Upper lobe of left lung (tissue), 4 donors: Measurements from ENCODE around the gene CHMP2A.

ENCODE experiments used
- EP300 ChIP-seq, 4 donors: sonication (generic); formaldehyde crosslinking; IDR thresholded peaks; one replicate each; pipeline ENCODE4 v1.5.1; 2017; ENCODE audit warnings: antibody characterized with exemption in 4 of 4, control low read depth in 2 of 4
- POLR2A ChIP-seq, 4 donors: fragments of 450-650 bp; IDR thresholded peaks; one replicate each; pipeline ENCODE4 v1.5.1; 2016 to 2017; ENCODE audit warnings: antibody characterized with exemption in 4 of 4, mild to moderate bottlenecking in 2 of 4
- TF ChIP-seq, protein P1 (sequence below), 6 experiments: fragments of 450-650 bp in 4 of 6; fragments of 200-600 bp in 2 of 6; sonication (generic) in 2 of 6; IDR thresholded peaks; one replicate each; pipeline ENCODE4 v1.5.1; 2016 to 2019; ENCODE audit warnings: antibody characterized with exemption in 6 of 6

- TF ChIP-seq, protein P1, sequence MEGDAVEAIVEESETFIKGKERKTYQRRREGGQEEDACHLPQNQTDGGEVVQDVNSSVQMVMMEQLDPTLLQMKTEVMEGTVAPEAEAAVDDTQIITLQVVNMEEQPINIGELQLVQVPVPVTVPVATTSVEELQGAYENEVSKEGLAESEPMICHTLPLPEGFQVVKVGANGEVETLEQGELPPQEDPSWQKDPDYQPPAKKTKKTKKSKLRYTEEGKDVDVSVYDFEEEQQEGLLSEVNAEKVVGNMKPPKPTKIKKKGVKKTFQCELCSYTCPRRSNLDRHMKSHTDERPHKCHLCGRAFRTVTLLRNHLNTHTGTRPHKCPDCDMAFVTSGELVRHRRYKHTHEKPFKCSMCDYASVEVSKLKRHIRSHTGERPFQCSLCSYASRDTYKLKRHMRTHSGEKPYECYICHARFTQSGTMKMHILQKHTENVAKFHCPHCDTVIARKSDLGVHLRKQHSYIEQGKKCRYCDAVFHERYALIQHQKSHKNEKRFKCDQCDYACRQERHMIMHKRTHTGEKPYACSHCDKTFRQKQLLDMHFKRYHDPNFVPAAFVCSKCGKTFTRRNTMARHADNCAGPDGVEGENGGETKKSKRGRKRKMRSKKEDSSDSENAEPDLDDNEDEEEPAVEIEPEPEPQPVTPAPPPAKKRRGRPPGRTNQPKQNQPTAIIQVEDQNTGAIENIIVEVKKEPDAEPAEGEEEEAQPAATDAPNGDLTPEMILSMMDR (IDR thresholded peaks at IDR 0.05): peak; percentile 51 to 96 (median 93)
- TF ChIP-seq EP300 (IDR thresholded peaks at IDR 0.05): peak in 1 of 4 donors; percentile 53
- TF ChIP-seq POLR2A (IDR thresholded peaks at IDR 0.05): peak; percentile 6 to 74 (median 52)
Observed at GRCh38 chr19:58519355-58520256, 35.3 kb downstream of the CHMP2A start, which contains the start of gene ZBTB45.
